Prostate gland (tissue), 2 donors: ENCODE measurements around the gene SAP30BP.

Experiments
- CTCF ChIP-seq, 4 experiments: fragments of 200-600 bp in 2 of 4; fragments of 450-650 bp in 2 of 4; sonication (generic) in 2 of 4; IDR thresholded peaks; 1 replicate in 3 of 4; 2 replicates in 1 of 4; pipeline ENCODE4 v1.5.1; 2016 to 2019; ENCODE audit warnings: antibody characterized with exemption in 4 of 4, mild to moderate bottlenecking in 2 of 4, moderate library complexity in 2 of 4
- POLR2A ChIP-seq: fragments of 450-650 bp; IDR thresholded peaks from one replicate; pipeline ENCODE4 v1.6.1; 2016; ENCODE audit warnings: antibody characterized with exemption, mild to moderate bottlenecking

- peak in 2 of 4 experiments; percentile 26 to 33 for TF ChIP-seq CTCF (IDR thresholded peaks at IDR 0.05)
- peak; percentile 65 for TF ChIP-seq POLR2A
Observed at GRCh38 chr17:75666959-75667790, at the start of gene SAP30BP, which contains the start of gene RECQL5.
